GM19043 (cell line): ENCODE results near the gene PFN1.
A peak's percentile ranks its signal among the peaks of the same experiment; 100 is the strongest.

ENCODE experiments used
- ATAC-seq: cut with Tn5 transposase; IDR thresholded peaks from one replicate; pipeline ENCODE4 v1.9.1; 2021; ENCODE audit warnings: low read depth; ENCODE audit not compliant: unreplicated experiment

Gene PFN1

GRCh38 chr17:4968486-4969046 is 20.2 kb upstream of the PFN1 start:
- ATAC-seq: no peak

- peak; percentile 51 for ATAC-seq
These were observed 19.5 kb upstream of the PFN1 start, which contains the start of gene SPAG7 for GRCh38 chr17:4967539-4968485. Gene SPAG7 (minus strand): TSS chr17:4967817. CDS start chr17:4967804, 13 bp downstream.

GRCh38 chr17:4966844-4967538 is 18.7 kb upstream of the PFN1 start:
- peak; percentile 76 for ATAC-seq

- ATAC-seq: no peak
These were observed 17.1 kb upstream of the PFN1 start for GRCh38 chr17:4965311-4965986.

GRCh38 chr17:4960279-4960922 is 12.1 kb upstream of the PFN1 start:
- ATAC-seq: no peak

GRCh38 chr17:4959261-4959965 is 11.1 kb upstream of the PFN1 start:
- no peak for ATAC-seq

GRCh38 chr17:4958102-4958501 is 9.8 kb upstream of the PFN1 start:
- no peak for ATAC-seq

GRCh38 chr17:4956493-4957061 is 8.2 kb upstream of the PFN1 start:
- no peak for ATAC-seq

- no peak for ATAC-seq
These were observed 6.8 kb upstream of the PFN1 start for GRCh38 chr17:4955091-4955490.

- ATAC-seq: no peak
These were observed 5.2 kb upstream of the PFN1 start for GRCh38 chr17:4953451-4953961.

- no peak for ATAC-seq
These were observed 3.2 kb upstream of the PFN1 start for GRCh38 chr17:4951486-4951885.

- ATAC-seq: no peak
These were observed 2.4 kb upstream of the PFN1 start, which contains the start of gene ENO3 for GRCh38 chr17:4950746-4951204. Gene ENO3 (plus strand): TSS chr17:4951119. CDS start chr17:4951830, 711 bp downstream.

GRCh38 chr17:4950075-4950745 is 1.9 kb upstream of the PFN1 start:
- no peak for ATAC-seq

- ATAC-seq: peak; percentile 35
These were observed 1.2 kb upstream of the PFN1 start for GRCh38 chr17:4949321-4950074.

- ATAC-seq: peak; percentile 21
These were observed 596 bp upstream of the PFN1 start for GRCh38 chr17:4948931-4949320.

GRCh38 chr17:4947411-4948165 is 742 bp downstream of the PFN1 start:
- no peak for ATAC-seq

- no peak for ATAC-seq
These were observed 1.3 kb downstream of the PFN1 start for GRCh38 chr17:4947010-4947410.
